ENCODE results near the gene TMEM126A. TPM values are rescaled to one million over a fixed set of nuclear protein-coding genes. Genes with fewer than 3 reads are reported as not detected.

Gene TMEM126A
- total RNA-seq, 2 donors from 2014 or later, result 26.3 to 26.7 TPM

- no peak overlapping the region for H3K27ac Mint-ChIP-seq
These were observed 57.2 kb downstream of the TMEM126A start for GRCh38 chr11:85704967-85705366.

GRCh38 chr11:85705800-85706199, 58.0 kb downstream of the TMEM126A start:
- no peak overlapping the region for H3K4me3 Mint-ChIP-seq

More at GRCh38 chr11:85704967-85705366, 57.2 kb downstream of the TMEM126A start:
- Mint-ChIP-seq H3K27me3 (ENCODE audit: insufficient read depth) (no peaks in the 10 kb centered on the region), H3K9me3 (no peaks in the 10 kb centered on the region), H3K4me3 (no peak overlapping the region), H3K4me1 (peaks cover 1% of the 10 kb centered on the region), H3K36me3 (ENCODE audit: low read depth) (no peaks in the 10 kb centered on the region)
- Histone ChIP-seq H3K27me3 (ENCODE audit: control insufficient read depth, insufficient read depth, low read length, poor library complexity, severe bottlenecking) (no peaks in the 10 kb centered on the region), H3K9me3 (ENCODE audit: control insufficient read depth, low read length) (no peaks in the 10 kb centered on the region), H3K9ac (ENCODE audit: extremely low read depth, low read length, poor library complexity, severe bottlenecking) (no peak overlapping the region), H3K27ac (ENCODE audit: low read depth, low read length) (no peak overlapping the region), H3K4me1 (ENCODE audit: control insufficient read depth, insufficient read depth, low read length) (no peaks in the 10 kb centered on the region), H3K36me3 (ENCODE audit: control insufficient read depth, insufficient read depth, low read length) (no peaks in the 10 kb centered on the region), H3K4me3 (ENCODE audit: low read length) (no peak overlapping the region)
- no peak for TF ChIP-seq CTCF (conservative IDR thresholded peaks at IDR 0.05)
- WGBS, 2 experiments (ENCODE audit: insufficient coverage in 1 of 2, insufficient read length in 1 of 2), result 91 to 100% methylated on average over 1 to 2 of the region's 3 CpGs
- DNase-seq, result no peak

More at GRCh38 chr11:85705800-85706199, 58.0 kb downstream of the TMEM126A start:
- Histone ChIP-seq H3K9me3 (ENCODE audit: control insufficient read depth, low read length) (no peaks in the 10 kb centered on the region), H3K27ac (ENCODE audit: low read depth, low read length) (no peak overlapping the region), H3K9ac (ENCODE audit: extremely low read depth, low read length, poor library complexity, severe bottlenecking) (no peak overlapping the region), H3K4me3 (ENCODE audit: low read length) (no peak overlapping the region), H3K36me3 (ENCODE audit: control insufficient read depth, insufficient read depth, low read length) (no peaks in the 10 kb centered on the region), H3K27me3 (ENCODE audit: control insufficient read depth, insufficient read depth, low read length, poor library complexity, severe bottlenecking) (no peaks in the 10 kb centered on the region), H3K4me1 (ENCODE audit: control insufficient read depth, insufficient read depth, low read length) (no peaks in the 10 kb centered on the region)
- no peak for DNase-seq
- no peaks in the 10 kb centered on the region for H3K4me1 Mint-ChIP-seq
- no peaks in the 10 kb centered on the region for H3K27me3 Mint-ChIP-seq (ENCODE audit: insufficient read depth)
- no peak overlapping the region for H3K27ac Mint-ChIP-seq
- TF ChIP-seq CTCF (conservative IDR thresholded peaks at IDR 0.05), result no peak
- H3K36me3 Mint-ChIP-seq (ENCODE audit: low read depth), result no peaks in the 10 kb centered on the region
- no peaks in the 10 kb centered on the region for H3K9me3 Mint-ChIP-seq

Other genes starting within 250 kb of the TMEM126A start
- gene DLG2, start 20.6 kb upstream of the TMEM126A start, total RNA-seq, result 10 to 100 TPM in 1 of 2 donors, 1 to 10 TPM in 1; 9.6 to 10.6 TPM
- gene TMEM126B, start 19.4 kb upstream of the TMEM126A start, total RNA-seq, result 10 to 100 TPM; 56.4 to 57.3 TPM
- gene CREBZF, start 17.2 kb downstream of the TMEM126A start, total RNA-seq, result 10 to 100 TPM; 39.3 to 47.5 TPM
- not detected for gene CCDC89, start 38.2 kb downstream of the TMEM126A start, total RNA-seq
- 1 to 10 TPM; 1.7 to 3.4 TPM for gene SYTL2, start 163.2 kb downstream of the TMEM126A start, total RNA-seq
- gene CCDC83, start 207.4 kb downstream of the TMEM126A start, total RNA-seq, result not detected

Data from endodermal cell (in vitro differentiated cells).